Measurements from ENCODE around the gene LIMS2.

The LIMS2 gene

DNA sequence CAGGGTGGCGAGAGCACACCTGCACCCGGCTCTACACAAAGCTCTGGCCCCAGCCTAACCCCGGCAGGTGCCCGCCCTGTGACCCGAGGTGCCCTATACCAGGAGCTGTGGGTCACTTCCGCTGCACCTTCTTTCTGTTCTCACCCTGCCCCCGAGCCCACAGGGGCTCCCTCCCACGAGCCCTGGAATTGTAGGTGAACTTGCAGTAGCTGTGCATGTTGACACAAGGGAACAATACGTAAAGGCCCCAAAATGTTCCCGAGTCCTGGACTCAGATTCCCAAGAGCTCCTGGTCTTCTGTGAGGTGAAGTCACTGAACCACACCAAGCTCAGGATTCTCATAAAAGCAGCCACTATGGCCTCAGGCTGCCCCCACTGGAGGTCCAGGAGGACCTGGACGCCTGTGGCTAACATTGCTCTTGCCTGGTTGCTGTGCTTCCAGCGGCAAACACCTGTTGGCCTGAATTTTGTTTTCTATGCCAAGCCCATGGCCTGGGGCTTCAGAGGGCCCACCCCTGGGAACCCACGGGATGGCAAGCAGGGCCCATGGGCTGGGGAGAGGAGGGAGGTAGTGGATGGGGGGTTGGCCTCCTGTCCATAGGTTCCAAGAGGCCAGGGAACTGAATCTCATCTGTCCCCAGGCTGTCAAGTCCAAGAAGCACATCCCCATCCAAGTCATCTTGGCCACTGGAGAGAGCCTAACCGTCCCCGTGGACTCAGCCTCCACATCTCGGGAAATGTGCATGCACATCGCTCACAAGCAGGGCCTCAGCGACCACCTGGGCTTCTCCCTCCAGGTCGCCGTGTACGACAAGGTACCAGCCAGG is 52.6 kb downstream of the LIMS2 start:
- Histone ChIP-seq H3K23ac (ENCODE audit: low read length) (no peak overlapping the region), H2AK5ac (ENCODE audit: low read length) (no peak overlapping the region), H3K9ac (ENCODE audit: low read length) (no peak overlapping the region), H3K36me3 (ENCODE audit: control insufficient read depth, insufficient read depth, low read length) (no peaks in the 10 kb centered on the region), H2BK5ac (ENCODE audit: low read length) (no peak overlapping the region), H3K4me3 (ENCODE audit: low read length) (no peak overlapping the region), H3K4me1 (ENCODE audit: control insufficient read depth, low read depth, low read length) (no peaks in the 10 kb centered on the region), H3K4ac (ENCODE audit: low read depth, low read length) (no peak overlapping the region), H4K8ac (ENCODE audit: low read depth, low read length) (no peak overlapping the region), H4K5ac (ENCODE audit: low read length) (no peak overlapping the region), H3K56ac (ENCODE audit: low read length) (no peak overlapping the region), H2BK120ac (ENCODE audit: low read depth, low read length) (no peak overlapping the region), H2BK15ac (replicated peaks; ENCODE audit: low read depth) (no peak overlapping the region), H3K4me2 (ENCODE audit: low read length) (no peak overlapping the region), H3K27ac (ENCODE audit: low read depth, low read length) (no peak overlapping the region), H3K79me1 (ENCODE audit: low read length) (no peaks in the 10 kb centered on the region), H3K79me2 (ENCODE audit: control insufficient read depth, insufficient read depth, low read length) (no peaks in the 10 kb centered on the region), H3K18ac (ENCODE audit: low read length) (no peak overlapping the region), H3K27me3 (ENCODE audit: insufficient read depth, low read length, poor library complexity) (no peaks in the 10 kb centered on the region)
- WGBS (ENCODE audit: extremely low coverage, insufficient coverage, low lambda C conversion rate): no CpG with 5 or more reads among the region's 21 CpGs
- no peak for DNase-seq

DNA sequence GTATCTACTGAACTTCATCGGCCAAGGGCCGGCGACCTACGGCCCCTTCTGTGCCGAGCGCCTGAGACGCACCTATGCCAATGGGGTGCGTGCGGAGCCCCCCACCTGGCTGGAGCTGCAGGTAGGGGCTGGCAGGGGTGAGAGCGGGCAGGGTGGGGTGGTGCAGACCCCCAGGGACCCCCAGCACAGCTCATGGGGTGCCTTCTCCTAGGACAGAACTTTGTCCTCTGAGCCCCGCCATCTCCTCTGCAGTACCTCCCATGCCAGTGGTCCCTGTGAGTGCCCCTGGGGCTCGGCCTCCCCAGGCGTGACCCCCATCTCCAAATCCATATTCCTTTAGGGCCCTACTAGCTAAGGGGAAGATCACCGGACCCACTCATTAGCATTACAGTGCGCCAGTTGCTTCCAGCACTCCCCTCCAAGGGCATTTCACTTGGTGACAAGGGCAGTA is 53.3 kb downstream of the LIMS2 start:
- no peak overlapping the region for H3K4me2 ChIP-seq (ENCODE audit: low read length)
- no peak overlapping the region for H3K9ac ChIP-seq (ENCODE audit: low read length)
- no peaks in the 10 kb centered on the region for H3K4me1 ChIP-seq (ENCODE audit: control insufficient read depth, low read depth, low read length)
- no peak overlapping the region for H2AK5ac ChIP-seq (ENCODE audit: low read length)
- H3K79me1 ChIP-seq (ENCODE audit: low read length): no peaks in the 10 kb centered on the region
- H3K27ac ChIP-seq (ENCODE audit: low read depth, low read length): no peak overlapping the region
- no peaks in the 10 kb centered on the region for H3K36me3 ChIP-seq (ENCODE audit: control insufficient read depth, insufficient read depth, low read length)
- H4K5ac ChIP-seq (ENCODE audit: low read length): no peak overlapping the region
- no peaks in the 10 kb centered on the region for H3K27me3 ChIP-seq (ENCODE audit: insufficient read depth, low read length, poor library complexity)
- no peak overlapping the region for H3K18ac ChIP-seq (ENCODE audit: low read length)
- no peak overlapping the region for H3K4ac ChIP-seq (ENCODE audit: low read depth, low read length)
- no peak for DNase-seq
- no peak overlapping the region for H4K8ac ChIP-seq (ENCODE audit: low read depth, low read length)
- no peak overlapping the region for H2BK120ac ChIP-seq (ENCODE audit: low read depth, low read length)
- H3K23ac ChIP-seq (ENCODE audit: low read length): no peak overlapping the region
- no peaks in the 10 kb centered on the region for H3K79me2 ChIP-seq (ENCODE audit: control insufficient read depth, insufficient read depth, low read length)
- H3K56ac ChIP-seq (ENCODE audit: low read length): no peak overlapping the region
- no CpG with 5 or more reads among the region's 15 CpGs for WGBS (ENCODE audit: extremely low coverage, insufficient coverage, low lambda C conversion rate)
- no peak overlapping the region for H2BK5ac ChIP-seq (ENCODE audit: low read length)
- no peak overlapping the region for H2BK15ac ChIP-seq (replicated peaks; ENCODE audit: low read depth)
- H3K4me3 ChIP-seq (ENCODE audit: low read length): no peak overlapping the region

- H3K4me1 ChIP-seq (ENCODE audit: control insufficient read depth, low read depth, low read length): no peaks in the 10 kb centered on the region
- no peak overlapping the region for H4K5ac ChIP-seq (ENCODE audit: low read length)
- DNase-seq: no peak
- no peak overlapping the region for H3K18ac ChIP-seq (ENCODE audit: low read length)
- H3K36me3 ChIP-seq (ENCODE audit: control insufficient read depth, insufficient read depth, low read length): no peaks in the 10 kb centered on the region
- no peaks in the 10 kb centered on the region for H3K27me3 ChIP-seq (ENCODE audit: insufficient read depth, low read length, poor library complexity)
- no peak overlapping the region for H3K23ac ChIP-seq (ENCODE audit: low read length)
- H4K8ac ChIP-seq (ENCODE audit: low read depth, low read length): no peak overlapping the region
- no peak overlapping the region for H3K9ac ChIP-seq (ENCODE audit: low read length)
- no peak overlapping the region for H3K4me2 ChIP-seq (ENCODE audit: low read length)
- H2BK15ac ChIP-seq (replicated peaks; ENCODE audit: low read depth): no peak overlapping the region
- no CpG with 5 or more reads among the region's 3 CpGs for WGBS (ENCODE audit: extremely low coverage, insufficient coverage, low lambda C conversion rate)
- H2BK5ac ChIP-seq (ENCODE audit: low read length): no peak overlapping the region
- H3K27ac ChIP-seq (ENCODE audit: low read depth, low read length): no peak overlapping the region
- no peaks in the 10 kb centered on the region for H3K79me1 ChIP-seq (ENCODE audit: low read length)
- no peak overlapping the region for H3K4ac ChIP-seq (ENCODE audit: low read depth, low read length)
- H2AK5ac ChIP-seq (ENCODE audit: low read length): no peak overlapping the region
- H3K4me3 ChIP-seq (ENCODE audit: low read length): no peak overlapping the region
- H2BK120ac ChIP-seq (ENCODE audit: low read depth, low read length): no peak overlapping the region
- H3K56ac ChIP-seq (ENCODE audit: low read length): no peak overlapping the region
- no peaks in the 10 kb centered on the region for H3K79me2 ChIP-seq (ENCODE audit: control insufficient read depth, insufficient read depth, low read length)
Measured at GRCh38 chr2:127620866-127621265, 54.5 kb downstream of the LIMS2 start.

GRCh38 chr2:127619877-127620705 is 55.2 kb downstream of the LIMS2 start:
- Histone ChIP-seq H2BK15ac (replicated peaks; ENCODE audit: low read depth) (no peak overlapping the region), H3K56ac (ENCODE audit: low read length) (no peak overlapping the region), H2BK120ac (ENCODE audit: low read depth, low read length) (no peak overlapping the region), H3K36me3 (ENCODE audit: control insufficient read depth, insufficient read depth, low read length) (no peaks in the 10 kb centered on the region), H3K9ac (ENCODE audit: low read length) (no peak overlapping the region), H3K79me1 (ENCODE audit: low read length) (no peaks in the 10 kb centered on the region), H3K4me3 (ENCODE audit: low read length) (no peak overlapping the region), H3K4me1 (ENCODE audit: control insufficient read depth, low read depth, low read length) (no peaks in the 10 kb centered on the region), H3K4me2 (ENCODE audit: low read length) (no peak overlapping the region), H3K18ac (ENCODE audit: low read length) (no peak overlapping the region), H3K27me3 (ENCODE audit: insufficient read depth, low read length, poor library complexity) (no peaks in the 10 kb centered on the region), H4K5ac (ENCODE audit: low read length) (no peak overlapping the region), H3K27ac (ENCODE audit: low read depth, low read length) (no peak overlapping the region), H3K4ac (ENCODE audit: low read depth, low read length) (no peak overlapping the region), H3K23ac (ENCODE audit: low read length) (no peak overlapping the region), H4K8ac (ENCODE audit: low read depth, low read length) (no peak overlapping the region), H2BK5ac (ENCODE audit: low read length) (no peak overlapping the region), H3K79me2 (ENCODE audit: control insufficient read depth, insufficient read depth, low read length) (no peaks in the 10 kb centered on the region), H2AK5ac (ENCODE audit: low read length) (no peak overlapping the region)
- no CpG with 5 or more reads among the region's 16 CpGs for WGBS (ENCODE audit: extremely low coverage, insufficient coverage, low lambda C conversion rate)
- DNase-seq: no peak

- WGBS (ENCODE audit: extremely low coverage, insufficient coverage, low lambda C conversion rate): no CpG with 5 or more reads among the region's 6 CpGs
- Histone ChIP-seq H3K79me2 (ENCODE audit: control insufficient read depth, insufficient read depth, low read length) (no peaks in the 10 kb centered on the region), H3K56ac (ENCODE audit: low read length) (no peak overlapping the region), H3K4ac (ENCODE audit: low read depth, low read length) (no peak overlapping the region), H2AK5ac (ENCODE audit: low read length) (no peak overlapping the region), H3K18ac (ENCODE audit: low read length) (no peak overlapping the region), H3K4me3 (ENCODE audit: low read length) (no peak overlapping the region), H3K4me2 (ENCODE audit: low read length) (no peak overlapping the region), H3K9ac (ENCODE audit: low read length) (no peak overlapping the region), H3K23ac (ENCODE audit: low read length) (no peak overlapping the region), H4K8ac (ENCODE audit: low read depth, low read length) (no peak overlapping the region), H3K27me3 (ENCODE audit: insufficient read depth, low read length, poor library complexity) (no peaks in the 10 kb centered on the region), H3K79me1 (ENCODE audit: low read length) (no peaks in the 10 kb centered on the region), H3K4me1 (ENCODE audit: control insufficient read depth, low read depth, low read length) (no peaks in the 10 kb centered on the region), H3K36me3 (ENCODE audit: control insufficient read depth, insufficient read depth, low read length) (no peaks in the 10 kb centered on the region), H2BK120ac (ENCODE audit: low read depth, low read length) (no peak overlapping the region), H4K5ac (ENCODE audit: low read length) (no peak overlapping the region), H2BK5ac (ENCODE audit: low read length) (no peak overlapping the region), H2BK15ac (replicated peaks; ENCODE audit: low read depth) (no peak overlapping the region), H3K27ac (ENCODE audit: low read depth, low read length) (no peak overlapping the region)
- no peak for DNase-seq
Measured at GRCh38 chr2:127619203-127619590, 56.1 kb downstream of the LIMS2 start.
